PC-9 (cell line): ENCODE measurements around the gene ESRRG. TPM values are rescaled to one million over a fixed set of nuclear protein-coding genes. Genes with fewer than 3 reads are reported as not detected.

Experiments
- BruUV-seq: library from RNA; stranded (reverse); fragments of 400-500 nt; replicated peaks from 2 replicates; lab custom pipeline; 2021; lab: Mats Ljungman, UMichigan
- CTCF ChIA-PET: fragments of 300-600 bp; sonication (Branson Sonifier 250); formaldehyde crosslinking; loops from one replicate; lab custom pipeline; 2022; ENCODE audit warnings: antibody characterized with exemption; lab: Charles Lee
- POLR2A ChIA-PET: fragments of 300-600 bp; sonication (Branson Sonifier 250); formaldehyde crosslinking; loops from one replicate; lab custom pipeline; 2022; ENCODE audit warnings: antibody characterized with exemption; ENCODE audit not compliant: unreplicated experiment; lab: Charles Lee
- DNase-seq, 2 experiments: peaks; one replicate each; pipeline versions ENCODE4 v3.0.0 to v3.0.0-alpha.2; 2015 to 2022; ENCODE audit warnings: mixed read lengths in 1 of 2
- H2AFZ ChIP-seq: fragments of 200-600 bp; sonication (generic); 2 replicates; pipeline ENCODE4 v1.8.1; 2017; ENCODE audit warnings: antibody characterized with exemption
- H3F3A ChIP-seq: fragments of 200-600 bp; sonication (generic); 2 replicates; pipeline ENCODE4 v1.8.1; 2017; ENCODE audit warnings: antibody characterized with exemption, mild to moderate bottlenecking, low read depth; ENCODE audit not compliant: insufficient read depth
- H3K27ac ChIP-seq: fragments of 200-600 bp; sonication (generic); 2 replicates; pipeline ENCODE4 v1.6.1; 2016; ENCODE audit warnings: mixed run types
- H3K27me3 ChIP-seq: fragments of 200-600 bp; sonication (generic); 2 replicates; pipeline ENCODE4 v1.6.1; 2016; ENCODE audit warnings: low read depth, mixed run types; ENCODE audit not compliant: insufficient read depth
- H3K36me3 ChIP-seq: fragments of 200-600 bp; sonication (generic); 2 replicates; pipeline ENCODE4 v1.6.1; 2016; ENCODE audit warnings: low read depth, mixed run types
- H3K4me1 ChIP-seq: fragments of 200-600 bp; sonication (generic); replicated peaks from 2 replicates; pipeline ENCODE4 v1.6.1; 2016; ENCODE audit warnings: mixed run types; ENCODE audit not compliant: insufficient read depth
- H3K4me2 ChIP-seq: fragments of 200-600 bp; sonication (generic); 2 replicates; pipeline ENCODE4 v1.6.1; 2017; ENCODE audit warnings: mixed run types
- H3K4me3 ChIP-seq: fragments of 200-600 bp; sonication (generic); 2 replicates; pipeline ENCODE4 v1.6.1; 2016; ENCODE audit warnings: mixed run types
- H3K79me2 ChIP-seq: fragments of 200-600 bp; sonication (generic); 2 replicates; pipeline ENCODE4 v1.6.1; 2017; ENCODE audit warnings: low read depth, mixed run types
- H3K9me2 ChIP-seq: fragments of 200-600 bp; sonication (generic); 2 replicates; pipeline ENCODE4 v1.8.1; 2017; ENCODE audit warnings: mild to moderate bottlenecking; ENCODE audit not compliant: insufficient read depth
- H3K9me3 ChIP-seq: fragments of 200-600 bp; sonication (generic); 2 replicates; pipeline ENCODE4 v1.8.1; 2016; ENCODE audit warnings: low read depth; ENCODE audit not compliant: insufficient read depth
- H4K20me1 ChIP-seq: fragments of 200-600 bp; sonication (generic); 2 replicates; pipeline ENCODE4 v1.8.1; 2017; ENCODE audit not compliant: insufficient read depth
- EZH2 ChIP-seq: fragments of 200-600 bp; sonication (generic); IDR thresholded peaks from 2 replicates; pipeline ENCODE4 v1.8.0; 2017; ENCODE audit warnings: antibody characterized with exemption, low read depth
- intact Hi-C: fragments of 100-400 bp; cut with micrococcal nuclease; formaldehyde crosslinking; loops from one replicate; pipeline ENCODE4 v1.10.0; 2022; ENCODE audit not compliant: unreplicated experiment
- total RNA-seq: library from RNA; stranded (reverse); gene quantifications from 2 replicates; pipeline ENCODE4 v1.2.3, GENCODE V29; 2021
- TF ChIP-seq, protein P1 (sequence below): fragments of 200-600 bp; sonication (generic); conservative IDR thresholded peaks from 2 replicates; pipeline ENCODE4 v1.6.1; 2017; ENCODE audit warnings: mixed run types, antibody characterized with exemption, mild to moderate bottlenecking, moderate library complexity

The ESRRG gene
- total RNA-seq, 1 experiment from 2014 or later: not detected

DNA sequence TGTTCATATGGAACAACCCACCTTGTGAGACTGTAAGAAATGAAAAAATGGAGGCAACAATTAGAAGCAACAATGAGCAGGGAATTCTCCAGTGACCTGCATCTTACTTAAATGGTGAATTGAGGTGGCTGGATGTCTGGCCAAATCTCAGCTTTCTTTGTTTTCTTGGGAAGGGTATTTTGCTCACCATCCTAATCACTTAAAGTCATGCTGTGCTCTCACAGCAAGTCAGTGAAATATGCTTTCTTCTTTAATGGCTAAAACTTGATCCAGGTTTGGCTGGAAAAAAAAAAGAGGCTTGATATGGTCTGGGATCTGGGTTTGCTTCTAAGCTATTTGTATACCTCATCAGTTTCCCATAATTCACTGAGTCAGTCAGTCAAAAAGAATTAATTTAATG lies 124.8 kb downstream of the ESRRG start:
- Histone ChIP-seq H2AFZ (no peak overlapping the region), H3K4me1 (no peaks in the 10 kb centered on the region; the same call in 1 of the 2 replicates), H3F3A (no peaks in the 10 kb centered on the region), H3K27me3 (no peaks in the 10 kb centered on the region), H3K27ac (no peak overlapping the region), H4K20me1 (no peaks in the 10 kb centered on the region), H3K9me2 (peaks cover 8% of the 10 kb centered on the region; the same call in 1 of the 2 replicates), H3K9me3 (no peaks in the 10 kb centered on the region), H3K4me3 (no peak overlapping the region), H3K4me2 (no peak overlapping the region), H3K79me2 (no peaks in the 10 kb centered on the region), H3K36me3 (no peaks in the 10 kb centered on the region)
- no peak for DNase-seq
- intact Hi-C loops: no loop called here
- ChIA-PET POLR2A (no interaction called here), CTCF (interaction anchor here (0.6 kb wide), 1 partner anchor 247 kb away, joined by 3 read pairs; no protein-coding TSS in a partner anchor)
- TF ChIP-seq, protein P1, sequence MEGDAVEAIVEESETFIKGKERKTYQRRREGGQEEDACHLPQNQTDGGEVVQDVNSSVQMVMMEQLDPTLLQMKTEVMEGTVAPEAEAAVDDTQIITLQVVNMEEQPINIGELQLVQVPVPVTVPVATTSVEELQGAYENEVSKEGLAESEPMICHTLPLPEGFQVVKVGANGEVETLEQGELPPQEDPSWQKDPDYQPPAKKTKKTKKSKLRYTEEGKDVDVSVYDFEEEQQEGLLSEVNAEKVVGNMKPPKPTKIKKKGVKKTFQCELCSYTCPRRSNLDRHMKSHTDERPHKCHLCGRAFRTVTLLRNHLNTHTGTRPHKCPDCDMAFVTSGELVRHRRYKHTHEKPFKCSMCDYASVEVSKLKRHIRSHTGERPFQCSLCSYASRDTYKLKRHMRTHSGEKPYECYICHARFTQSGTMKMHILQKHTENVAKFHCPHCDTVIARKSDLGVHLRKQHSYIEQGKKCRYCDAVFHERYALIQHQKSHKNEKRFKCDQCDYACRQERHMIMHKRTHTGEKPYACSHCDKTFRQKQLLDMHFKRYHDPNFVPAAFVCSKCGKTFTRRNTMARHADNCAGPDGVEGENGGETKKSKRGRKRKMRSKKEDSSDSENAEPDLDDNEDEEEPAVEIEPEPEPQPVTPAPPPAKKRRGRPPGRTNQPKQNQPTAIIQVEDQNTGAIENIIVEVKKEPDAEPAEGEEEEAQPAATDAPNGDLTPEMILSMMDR: no peak
- no peak for TF ChIP-seq EZH2
- BruUV-seq: no TSS peak

DNA sequence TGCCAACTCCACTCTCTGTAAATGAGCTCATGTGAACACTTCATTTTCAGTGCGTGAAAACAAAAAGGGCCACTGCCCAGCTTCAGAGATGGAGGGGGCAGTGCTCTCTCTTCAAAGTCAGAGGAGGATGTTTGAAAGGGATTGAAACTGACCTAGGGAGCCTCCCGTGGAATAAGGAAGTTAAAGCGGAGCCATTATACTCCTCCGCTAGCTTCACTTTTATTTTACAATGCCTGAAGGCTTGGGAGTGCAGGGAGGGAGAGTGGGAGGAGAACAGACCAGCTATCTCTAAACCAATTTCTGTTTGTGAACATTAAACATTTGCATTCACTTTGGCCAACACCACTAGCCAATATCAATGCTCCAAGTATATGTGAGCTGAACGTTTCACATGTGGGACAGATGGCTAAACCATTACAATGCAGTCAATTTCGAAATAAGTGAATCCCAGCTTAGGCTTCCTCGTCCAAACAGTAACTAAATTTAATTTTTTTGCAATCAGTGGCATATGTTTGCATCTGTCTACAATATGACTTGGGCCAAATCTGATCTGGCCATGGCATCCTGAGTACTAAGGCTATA lies 126.9 kb downstream of the ESRRG start:
- no peaks in the 10 kb centered on the region for H3K27me3 ChIP-seq
- no peaks in the 10 kb centered on the region; the same call in 1 of the 2 replicates for H3K4me1 ChIP-seq
- H3K4me3 ChIP-seq: no peak overlapping the region
- H3K9me2 ChIP-seq: peaks cover under 1% of the 10 kb centered on the region; the same call in 1 of the 2 replicates
- H3K27ac ChIP-seq: no peak overlapping the region
- TF ChIP-seq, protein P1: no peak
- no peak for TF ChIP-seq EZH2
- H3K79me2 ChIP-seq: no peaks in the 10 kb centered on the region
- H4K20me1 ChIP-seq: no peaks in the 10 kb centered on the region
- ChIA-PET CTCF (no interaction called here), POLR2A (interaction anchor here (0.6 kb wide), 1 partner anchor 357 kb away, joined by 10 read pairs; no protein-coding TSS in a partner anchor)
- no peak for DNase-seq
- no TSS peak for BruUV-seq
- intact Hi-C loops: no loop called here
- no peaks in the 10 kb centered on the region for H3F3A ChIP-seq
- H3K9me3 ChIP-seq: no peaks in the 10 kb centered on the region
- H3K4me2 ChIP-seq: no peak overlapping the region
- H2AFZ ChIP-seq: no peak overlapping the region
- no peaks in the 10 kb centered on the region for H3K36me3 ChIP-seq

DNA sequence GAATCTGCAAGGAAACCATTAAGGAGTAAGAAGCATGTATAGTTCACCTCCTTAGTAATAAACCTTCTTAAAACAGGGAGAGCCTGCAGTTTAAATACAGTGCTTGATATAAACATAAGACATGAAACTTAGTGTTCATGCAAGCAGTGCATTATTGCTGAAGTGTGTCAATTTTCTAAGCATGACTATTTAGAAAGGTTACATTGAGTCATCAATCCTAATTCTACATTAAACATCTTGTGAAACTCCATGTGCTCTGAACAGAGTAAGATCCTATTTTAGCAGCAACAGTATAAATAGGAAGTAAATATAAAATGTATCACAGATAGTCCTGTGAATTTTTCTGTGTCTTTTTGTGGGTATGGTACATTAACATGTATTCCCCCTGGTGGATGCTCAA lies 135.5 kb downstream of the ESRRG start:
- Histone ChIP-seq H3K4me2 (no peak overlapping the region), H3K27me3 (no peaks in the 10 kb centered on the region), H3K27ac (no peak overlapping the region), H3F3A (no peaks in the 10 kb centered on the region), H2AFZ (no peak overlapping the region), H4K20me1 (no peaks in the 10 kb centered on the region), H3K9me3 (no peaks in the 10 kb centered on the region), H3K79me2 (no peaks in the 10 kb centered on the region), H3K4me3 (no peak overlapping the region), H3K4me1 (no peaks in the 10 kb centered on the region), H3K36me3 (no peaks in the 10 kb centered on the region), H3K9me2 (no peaks in the 10 kb centered on the region)
- TF ChIP-seq, protein P1: no peak
- TF ChIP-seq EZH2: no peak
- BruUV-seq: no TSS peak
- DNase-seq: no peak
- intact Hi-C loops: no loop called here
- ChIA-PET CTCF (no interaction called here), POLR2A (no interaction called here)
